Measurements from ENCODE around the gene TBC1D17.

Gene TBC1D17

GRCh38 chr19:49873129-49873521 lies 4.4 kb upstream of the TBC1D17 start:
- TF ChIP-seq CTCF (IDR thresholded peaks at IDR 0.05): no peak
- no peak for DNase-seq
- Histone ChIP-seq H3K36me3 (peaks cover 0 to 38% (median 6%) of the 10 kb centered on the region in 3 donors), H3K27me3 (no peaks in the 10 kb centered on the region), H3K27ac (no peak overlapping the region), H3K4me1 (peaks cover 0 to 44% (median 30%) of the 10 kb centered on the region in 4 donors), H3K4me3 (no peak overlapping the region), H3K9me3 (no peaks in the 10 kb centered on the region)
- intact Hi-C loops (cut with DNase I; ENCODE audit: low total_unique reads): loop anchor here (5.0 kb wide), 1 partner anchor 56 kb away; the partner anchor contains the start of gene MED25

- peaks cover 0 to 44% (median 34%) of the 10 kb centered on the region in 4 donors for H3K4me1 ChIP-seq
- DNase-seq: no peak
- no peaks in the 10 kb centered on the region for H3K9me3 ChIP-seq
- H3K4me3 ChIP-seq: no peak overlapping the region
- intact Hi-C loops (cut with DNase I; ENCODE audit: low total_unique reads): loop anchor here (5.0 kb wide), 1 partner anchor 57 kb away; the partner anchor contains the start of gene MED25
- no peak for TF ChIP-seq CTCF (IDR thresholded peaks at IDR 0.05)
- H3K36me3 ChIP-seq: peaks cover 0 to 38% (median 7%) of the 10 kb centered on the region in 3 donors
- H3K27ac ChIP-seq: no peak overlapping the region
- H3K27me3 ChIP-seq: no peaks in the 10 kb centered on the region
Measured at GRCh38 chr19:49873834-49874233, 3.7 kb upstream of the TBC1D17 start.

GRCh38 chr19:49874503-49875157 lies 2.9 kb upstream of the TBC1D17 start:
- no peak for TF ChIP-seq CTCF (IDR thresholded peaks at IDR 0.05)
- Histone ChIP-seq H3K27ac (peak overlapping the region; percentile 100), H3K4me3 (no peak overlapping the region), H3K9me3 (no peaks in the 10 kb centered on the region), H3K27me3 (no peaks in the 10 kb centered on the region), H3K4me1 (peaks cover 0 to 43% (median 36%) of the 10 kb centered on the region in 4 donors), H3K36me3 (peaks cover 6 to 46% (median 15%) of the 10 kb centered on the region in 3 donors)
- intact Hi-C loops (cut with DNase I; ENCODE audit: low total_unique reads): loop anchor here (5.0 kb wide), 1 partner anchor 57 kb away; the partner anchor contains the start of gene MED25
- DNase-seq: no peak

- Histone ChIP-seq H3K27me3 (no peaks in the 10 kb centered on the region), H3K36me3 (peaks cover 12 to 52% (median 20%) of the 10 kb centered on the region in 3 donors), H3K27ac (peak overlapping the region; percentile 100), H3K9me3 (no peaks in the 10 kb centered on the region), H3K4me3 (peak overlapping the region; percentile 90 to 97), H3K4me1 (peaks cover 0 to 39% (median 32%) of the 10 kb centered on the region in 4 donors)
- DNase-seq: no peak
- intact Hi-C loops (cut with DNase I; ENCODE audit: low total_unique reads): no loop called here
- no peak for TF ChIP-seq CTCF (IDR thresholded peaks at IDR 0.05)
Measured at GRCh38 chr19:49875177-49875576, 2.3 kb upstream of the TBC1D17 start.

DNA sequence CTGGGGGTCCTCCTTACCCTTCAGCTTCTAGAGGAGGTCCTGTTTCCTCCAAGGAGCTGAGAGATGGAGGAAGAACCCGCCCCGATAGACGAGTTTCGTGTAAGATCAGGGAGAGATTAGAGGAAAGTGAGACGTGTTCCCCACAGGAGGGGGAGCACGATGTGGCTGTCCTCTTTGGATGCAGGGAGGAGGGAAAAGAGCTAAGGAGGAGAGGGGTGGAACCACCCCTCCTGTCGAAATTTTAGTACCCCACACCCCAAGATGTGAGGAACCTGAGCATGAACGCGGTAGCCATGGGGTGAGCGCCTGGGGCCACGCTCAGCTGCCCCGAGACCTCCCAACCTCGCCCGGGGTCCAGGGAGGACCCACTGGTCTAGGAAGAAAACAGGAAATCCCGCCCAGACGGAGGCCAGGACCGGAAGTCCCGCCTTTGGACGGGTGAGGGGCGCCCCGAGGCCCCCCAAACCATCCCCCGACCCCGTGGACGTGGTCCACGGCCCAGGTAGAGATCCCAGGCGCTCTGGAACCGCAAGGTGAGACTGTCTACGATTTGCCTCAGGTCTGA lies 1.6 kb upstream of the TBC1D17 start:
- Histone ChIP-seq H3K9me3 (no peaks in the 10 kb centered on the region), H3K36me3 (peaks cover 20 to 57% (median 28%) of the 10 kb centered on the region in 3 donors), H3K27ac (peak overlapping the region; percentile 100), H3K4me3 (peak overlapping the region; percentile 90 to 97), H3K4me1 (peaks cover 0 to 32% (median 27%) of the 10 kb centered on the region in 4 donors), H3K27me3 (no peaks in the 10 kb centered on the region)
- DNase-seq: peak; percentile 63 to 86
- intact Hi-C loops (cut with DNase I; ENCODE audit: low total_unique reads): no loop called here
- no peak for TF ChIP-seq CTCF (IDR thresholded peaks at IDR 0.05)
